ENCODE data around the gene EXOC4.

EXOC4 gene

GRCh38 chr7:133431134-133431724 is 178.4 kb downstream of the EXOC4 start:
- no peak overlapping the region for H2AFZ ChIP-seq (ENCODE audit: low read length)
- no peak overlapping the region for H3K9ac ChIP-seq (ENCODE audit: low read depth, low read length, poor library complexity, severe bottlenecking)
- H4K20me1 ChIP-seq (ENCODE audit: insufficient read depth, low read length, poor library complexity, severe bottlenecking) = no peaks in the 10 kb centered on the region
- no peaks in the 10 kb centered on the region for H3K9me3 ChIP-seq (ENCODE audit: insufficient read depth, low read depth, low read length)
- no peak overlapping the region for H3K4me2 ChIP-seq (ENCODE audit: low read depth, low read length, poor library complexity, severe bottlenecking)
- H3K4me3 ChIP-seq (ENCODE audit: low read length, poor library complexity, severe bottlenecking) = no peak overlapping the region
- H3F3A ChIP-seq (ENCODE audit: low read depth) = no peaks in the 10 kb centered on the region
- H3K36me3 ChIP-seq (ENCODE audit: insufficient read depth, low read length) = no peaks in the 10 kb centered on the region
- TF ChIP-seq EZH2phosphoT487 (IDR thresholded peaks at IDR 0.05; ENCODE audit: borderline replicate concordance) (no peak), CTCF (conservative IDR thresholded peaks at IDR 0.05; ENCODE audit: low read length) (no peak)
- no peaks in the 10 kb centered on the region for H3K27me3 ChIP-seq (ENCODE audit: insufficient read depth, low read length, poor library complexity, severe bottlenecking)
- peaks cover 6% of the 10 kb centered on the region; the same call in 1 of the 2 replicates for H3K79me2 ChIP-seq (ENCODE audit: insufficient read depth, low read length)
- no peaks in the 10 kb centered on the region for H3K9me2 ChIP-seq (replicated peaks; ENCODE audit: low read depth, low read length)
- peaks cover 14% of the 10 kb centered on the region for H3K4me1 ChIP-seq (ENCODE audit: insufficient read depth, low read length, poor library complexity, severe bottlenecking)

- H3K36me3 ChIP-seq (ENCODE audit: insufficient read depth, low read length) = no peaks in the 10 kb centered on the region
- TF ChIP-seq CTCF (conservative IDR thresholded peaks at IDR 0.05; ENCODE audit: low read length) (no peak), EZH2phosphoT487 (IDR thresholded peaks at IDR 0.05; ENCODE audit: borderline replicate concordance) (no peak)
- H3K9me3 ChIP-seq (ENCODE audit: insufficient read depth, low read depth, low read length) = no peaks in the 10 kb centered on the region
- H3K4me1 ChIP-seq (ENCODE audit: insufficient read depth, low read length, poor library complexity, severe bottlenecking) = peaks cover 11% of the 10 kb centered on the region
- no peaks in the 10 kb centered on the region for H3K9me2 ChIP-seq (replicated peaks; ENCODE audit: low read depth, low read length)
- H4K20me1 ChIP-seq (ENCODE audit: insufficient read depth, low read length, poor library complexity, severe bottlenecking) = no peaks in the 10 kb centered on the region
- H3K4me2 ChIP-seq (ENCODE audit: low read depth, low read length, poor library complexity, severe bottlenecking) = no peak overlapping the region
- peak overlapping the region; percentile 47 for H3K9ac ChIP-seq (ENCODE audit: low read depth, low read length, poor library complexity, severe bottlenecking)
- peaks cover 6% of the 10 kb centered on the region; the same call in 1 of the 2 replicates for H3K79me2 ChIP-seq (ENCODE audit: insufficient read depth, low read length)
- H3F3A ChIP-seq (ENCODE audit: low read depth) = no peaks in the 10 kb centered on the region
- H3K4me3 ChIP-seq (ENCODE audit: low read length, poor library complexity, severe bottlenecking) = no peak overlapping the region
- no peak overlapping the region for H2AFZ ChIP-seq (ENCODE audit: low read length)
- no peaks in the 10 kb centered on the region for H3K27me3 ChIP-seq (ENCODE audit: insufficient read depth, low read length, poor library complexity, severe bottlenecking)
Measured at GRCh38 chr7:133433165-133433812, 180.4 kb downstream of the EXOC4 start.

- peak overlapping the region; percentile 18 for H3K4me3 ChIP-seq (ENCODE audit: low read length, poor library complexity, severe bottlenecking)
- H3K79me2 ChIP-seq (ENCODE audit: insufficient read depth, low read length) = peaks cover 6% of the 10 kb centered on the region; the same call in 1 of the 2 replicates
- no peaks in the 10 kb centered on the region for H3K9me2 ChIP-seq (replicated peaks; ENCODE audit: low read depth, low read length)
- H3K9me3 ChIP-seq (ENCODE audit: insufficient read depth, low read depth, low read length) = no peaks in the 10 kb centered on the region
- no peaks in the 10 kb centered on the region for H3K27me3 ChIP-seq (ENCODE audit: insufficient read depth, low read length, poor library complexity, severe bottlenecking)
- peak overlapping the region; percentile 47 for H3K4me2 ChIP-seq (ENCODE audit: low read depth, low read length, poor library complexity, severe bottlenecking)
- peaks cover 11% of the 10 kb centered on the region for H3K4me1 ChIP-seq (ENCODE audit: insufficient read depth, low read length, poor library complexity, severe bottlenecking)
- H3F3A ChIP-seq (ENCODE audit: low read depth) = no peaks in the 10 kb centered on the region
- H3K9ac ChIP-seq (ENCODE audit: low read depth, low read length, poor library complexity, severe bottlenecking) = peak overlapping the region; percentile 47
- no peaks in the 10 kb centered on the region for H3K36me3 ChIP-seq (ENCODE audit: insufficient read depth, low read length)
- H2AFZ ChIP-seq (ENCODE audit: low read length) = no peak overlapping the region
- TF ChIP-seq EZH2phosphoT487 (IDR thresholded peaks at IDR 0.05; ENCODE audit: borderline replicate concordance) (no peak), CTCF (conservative IDR thresholded peaks at IDR 0.05; ENCODE audit: low read length) (peak; percentile 86)
- H4K20me1 ChIP-seq (ENCODE audit: insufficient read depth, low read length, poor library complexity, severe bottlenecking) = no peaks in the 10 kb centered on the region
Measured at GRCh38 chr7:133434246-133434865, 181.5 kb downstream of the EXOC4 start.
